ENCODE measurements around the gene OLFML2B. TPM values are rescaled to one million over a fixed set of nuclear protein-coding genes. Genes with fewer than 3 reads are reported as not detected.
A peak's percentile ranks its signal among the peaks of the same experiment; 100 is the strongest.

OLFML2B gene
- total and polyA plus RNA-seq, 12 donors = 0.73 to 23.4 (median 1.5) TPM

DNA sequence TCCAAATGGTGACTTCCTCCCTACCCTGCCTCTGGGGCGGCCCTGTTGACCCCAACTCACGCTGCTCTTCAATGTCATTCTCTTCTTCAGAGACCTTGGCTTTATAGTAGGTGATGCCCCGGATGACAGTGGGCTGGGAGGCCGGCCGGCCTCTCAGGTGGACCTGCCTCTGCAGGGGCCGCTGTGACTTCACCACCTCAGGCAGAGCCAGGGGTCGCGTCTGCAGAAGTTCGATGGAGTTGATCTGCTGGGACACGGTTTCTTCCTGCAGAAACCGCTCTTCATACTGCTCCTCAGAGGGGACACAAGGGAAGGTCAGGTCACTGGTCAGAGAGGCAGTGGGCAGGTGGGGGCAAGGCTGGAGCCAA, 23.6 kb downstream of the OLFML2B start:
- H3K36me3 ChIP-seq = peaks cover 0 to 60% (median 0%) of the 10 kb centered on the region in 9 donors
- no peaks in the 10 kb centered on the region for H3K9me3 ChIP-seq
- TF ChIP-seq, protein P1, sequence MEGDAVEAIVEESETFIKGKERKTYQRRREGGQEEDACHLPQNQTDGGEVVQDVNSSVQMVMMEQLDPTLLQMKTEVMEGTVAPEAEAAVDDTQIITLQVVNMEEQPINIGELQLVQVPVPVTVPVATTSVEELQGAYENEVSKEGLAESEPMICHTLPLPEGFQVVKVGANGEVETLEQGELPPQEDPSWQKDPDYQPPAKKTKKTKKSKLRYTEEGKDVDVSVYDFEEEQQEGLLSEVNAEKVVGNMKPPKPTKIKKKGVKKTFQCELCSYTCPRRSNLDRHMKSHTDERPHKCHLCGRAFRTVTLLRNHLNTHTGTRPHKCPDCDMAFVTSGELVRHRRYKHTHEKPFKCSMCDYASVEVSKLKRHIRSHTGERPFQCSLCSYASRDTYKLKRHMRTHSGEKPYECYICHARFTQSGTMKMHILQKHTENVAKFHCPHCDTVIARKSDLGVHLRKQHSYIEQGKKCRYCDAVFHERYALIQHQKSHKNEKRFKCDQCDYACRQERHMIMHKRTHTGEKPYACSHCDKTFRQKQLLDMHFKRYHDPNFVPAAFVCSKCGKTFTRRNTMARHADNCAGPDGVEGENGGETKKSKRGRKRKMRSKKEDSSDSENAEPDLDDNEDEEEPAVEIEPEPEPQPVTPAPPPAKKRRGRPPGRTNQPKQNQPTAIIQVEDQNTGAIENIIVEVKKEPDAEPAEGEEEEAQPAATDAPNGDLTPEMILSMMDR (IDR thresholded peaks at IDR 0.05) = no peak
- WGBS, 2 donors = 94 to 95% methylated on average over 11 of the region's 11 CpGs
- H3K4me1 ChIP-seq = peaks cover 0 to 37% (median 0%) of the 10 kb centered on the region in 9 donors
- intact Hi-C loops (cut with DNase I) = no loop called here
- no peaks in the 10 kb centered on the region for H3K27me3 ChIP-seq
- no peak for DNase-seq
- H3K27ac ChIP-seq = peak overlapping the region in 1 of 10 donors; percentile 68
- H3K4me3 ChIP-seq = no peak overlapping the region
- no peak for ATAC-seq

DNA sequence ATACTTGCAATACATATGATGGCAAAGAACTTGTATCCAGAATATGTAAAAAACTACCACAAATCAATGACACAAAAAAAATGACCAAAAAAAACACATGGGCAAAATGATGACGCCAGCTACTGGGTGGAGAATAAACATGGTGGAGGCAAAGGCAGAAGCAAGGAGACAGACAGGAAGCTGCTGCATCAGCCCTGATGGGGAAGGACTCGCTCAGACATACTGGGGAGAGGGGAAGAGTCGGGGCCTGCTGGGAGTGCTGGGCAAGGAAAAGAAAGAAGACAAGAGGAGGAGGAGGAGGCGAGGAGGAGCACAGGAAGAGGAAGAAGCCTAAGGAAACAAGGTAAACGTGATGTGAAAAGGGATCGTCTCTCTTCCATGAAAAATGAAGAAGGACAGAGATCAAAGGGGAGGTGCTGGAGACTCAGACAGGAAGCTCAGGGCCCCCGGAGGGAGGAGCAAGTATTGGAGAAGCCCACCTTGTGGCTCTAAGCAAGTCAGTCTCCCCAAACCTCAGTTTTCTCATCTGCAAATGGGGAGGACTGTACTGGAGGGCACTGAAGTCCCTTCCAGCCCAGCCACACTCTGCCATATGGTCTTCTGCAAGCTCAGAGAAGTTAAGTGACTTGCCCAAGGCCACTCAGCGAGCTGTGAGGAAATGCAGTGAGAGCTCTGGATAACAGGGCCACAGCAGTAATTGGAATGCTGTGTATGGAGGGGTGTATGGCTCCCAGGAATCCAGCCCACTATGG, 24.2 kb downstream of the OLFML2B start:
- H3K27ac ChIP-seq = peak overlapping the region in 1 of 10 donors; percentile 68
- intact Hi-C loops (cut with DNase I) = no loop called here
- 70 to 72% methylated on average over 8 of the region's 8 CpGs for WGBS, 2 donors

DNA sequence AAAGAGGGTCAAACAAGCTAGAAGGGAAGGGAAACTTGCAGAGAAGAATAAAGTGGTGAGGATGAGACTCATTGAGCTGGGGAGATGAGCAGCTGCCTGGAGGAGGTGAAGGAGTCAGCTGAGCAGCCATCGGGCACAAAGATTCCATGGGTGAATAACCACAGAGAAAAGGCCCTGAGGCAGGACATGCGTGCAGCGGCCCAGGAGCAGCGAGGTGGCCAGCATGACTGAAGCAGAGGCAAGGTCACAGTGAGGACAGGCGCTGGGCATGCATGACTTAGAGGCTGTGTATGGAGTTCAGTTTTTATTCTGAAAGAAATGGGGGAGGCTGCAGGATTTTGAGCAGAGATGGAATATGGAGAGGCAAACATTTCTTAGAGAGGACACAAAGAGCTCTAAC, 24.9 kb downstream of the OLFML2B start:
- Histone ChIP-seq H3K27me3 (no peaks in the 10 kb centered on the region), H3K4me3 (no peak overlapping the region), H3K9me3 (no peaks in the 10 kb centered on the region), H3K36me3 (peaks cover 0 to 63% (median 0%) of the 10 kb centered on the region in 9 donors), H3K27ac (peak overlapping the region in 1 of 10 donors; percentile 68), H3K4me1 (peaks cover 0 to 26% (median 0%) of the 10 kb centered on the region in 9 donors)
- intact Hi-C loops (cut with DNase I) = no loop called here
- TF ChIP-seq, protein P1 (IDR thresholded peaks at IDR 0.05) = no peak
- no peak for DNase-seq
- WGBS, 2 donors = 93 to 96% methylated on average over 5 of the region's 5 CpGs
- ATAC-seq = no peak

More for the DNA sequence above, 24.2 kb downstream of the OLFML2B start:
- Histone ChIP-seq H3K27me3 (no peaks in the 10 kb centered on the region), H3K36me3 (peaks cover 0 to 61% (median 0%) of the 10 kb centered on the region in 9 donors), H3K9me3 (no peaks in the 10 kb centered on the region), H3K4me1 (peaks cover 0 to 31% (median 0%) of the 10 kb centered on the region in 9 donors), H3K4me3 (no peak overlapping the region)
- ATAC-seq (no peak), DNase-seq (no peak)
- TF ChIP-seq, protein P1 (IDR thresholded peaks at IDR 0.05) = no peak

DNA sequence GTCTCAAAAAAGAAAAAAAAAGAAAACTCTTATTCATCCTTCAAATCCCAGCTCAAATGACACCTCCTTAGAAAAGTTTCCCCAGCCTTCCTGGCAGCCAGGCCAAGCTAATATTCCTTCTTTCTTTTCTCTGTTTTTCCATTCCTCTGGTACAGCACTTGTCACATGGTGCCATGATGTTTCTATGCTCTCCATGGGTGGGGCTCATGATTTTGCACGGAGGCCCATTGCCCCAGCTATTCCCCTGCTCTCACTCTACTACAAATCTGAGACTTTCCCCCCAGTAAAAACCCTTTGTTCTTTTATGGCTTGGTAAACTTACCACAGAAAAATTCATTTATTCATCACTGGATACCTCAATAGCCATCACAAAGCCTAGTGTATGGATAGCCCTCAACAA, 26.5 kb downstream of the OLFML2B start:
- TF ChIP-seq, protein P1 (IDR thresholded peaks at IDR 0.05) = no peak
- H3K36me3 ChIP-seq = peaks cover 0 to 73% (median 0%) of the 10 kb centered on the region in 9 donors
- 92 to 95% methylated on average over 1 of the region's 1 CpG for WGBS, 2 donors
- H3K4me3 ChIP-seq = no peak overlapping the region
- H3K9me3 ChIP-seq = peaks cover 0 to under 1% (median 0%) of the 10 kb centered on the region in 11 donors
- no peaks in the 10 kb centered on the region for H3K27me3 ChIP-seq
- ATAC-seq (no peak), DNase-seq (no peak)
- no peak overlapping the region for H3K27ac ChIP-seq
- intact Hi-C loops (cut with DNase I) = no loop called here
- peaks cover 0 to 12% (median 0%) of the 10 kb centered on the region in 9 donors for H3K4me1 ChIP-seq

Measured in heart right ventricle (tissue), 16 donors.